Keratinocyte (primary cell): ENCODE results near the gene UTP3. TPM values are rescaled to one million over a fixed set of nuclear protein-coding genes. Genes with fewer than 3 reads are reported as not detected.

ENCODE experiments used
- DNase-seq: peaks from one replicate; pipeline ENCODE4 v3.0.0-alpha.2; 2011; ENCODE audit warnings: low read depth, missing footprints, low spot score
- FAIRE-seq: peaks from 2 replicates; lab custom pipeline; 2011; peaks lifted over from hg19 to GRCh38; lab: Jason Lieb, UNC
- H2AFZ ChIP-seq: 2 replicates; pipeline ENCODE4 v1.6.0; 2012; ENCODE audit warnings: low read length, control low read depth, inconsistent platforms; ENCODE audit not compliant: control insufficient read depth
- H3K27ac ChIP-seq: 2 replicates; pipeline ENCODE4 v1.5.1; 2011; ENCODE audit warnings: low read length; ENCODE audit not compliant: control insufficient read depth, insufficient read depth
- H3K27me3 ChIP-seq: 3 replicates; pipeline ENCODE4 v1.6.0; 2011; ENCODE audit warnings: low read length; ENCODE audit not compliant: control insufficient read depth, insufficient read depth; ENCODE audit errors: extremely low read depth
- H3K36me3 ChIP-seq, 2 experiments: 2 replicates in 1 of 2; 3 replicates in 1 of 2; pipeline ENCODE4 v1.5.1; 2011; ENCODE audit warnings: low read length in 2 of 2, mild to moderate bottlenecking in 1 of 2; ENCODE audit not compliant: control insufficient read depth in 2 of 2, insufficient read depth in 2 of 2; ENCODE audit errors: extremely low read depth in 1 of 2
- H3K4me1 ChIP-seq: 3 replicates; pipeline ENCODE4 v1.5.1; 2011; ENCODE audit warnings: low read length; ENCODE audit not compliant: control insufficient read depth, insufficient read depth; ENCODE audit errors: extremely low read depth
- H3K4me2 ChIP-seq: 3 replicates; pipeline ENCODE4 v1.6.0; 2011; ENCODE audit warnings: low read depth, low read length; ENCODE audit not compliant: control insufficient read depth, insufficient read depth; ENCODE audit errors: extremely low read depth
- H3K4me3 ChIP-seq, 3 experiments: fragments of 200-600 bp in 1 of 3; sonication (generic) in 1 of 3; 2 replicates in 2 of 3; 3 replicates in 1 of 3; pipeline ENCODE4 v1.5.1; 2011 to 2016; ENCODE audit warnings: low read length in 3 of 3, mild to moderate bottlenecking in 3 of 3, control low read depth in 2 of 3, inconsistent platforms in 1 of 3, low read depth in 1 of 3, mixed read lengths in 1 of 3, mixed run types in 1 of 3, moderate library complexity in 1 of 3; ENCODE audit not compliant: control insufficient read depth in 2 of 3, insufficient read depth in 2 of 3; ENCODE audit errors: extremely low read depth in 1 of 3
- H3K79me2 ChIP-seq: 2 replicates; pipeline ENCODE4 v1.6.0; 2012; ENCODE audit warnings: low read length; ENCODE audit not compliant: control insufficient read depth, insufficient read depth
- H3K9ac ChIP-seq: 3 replicates; pipeline ENCODE4 v1.6.0; 2011; ENCODE audit warnings: low read length; ENCODE audit not compliant: control insufficient read depth, insufficient read depth; ENCODE audit errors: extremely low read depth
- H3K9me1 ChIP-seq: 3 replicates; pipeline ENCODE4 v1.6.0; 2011; ENCODE audit warnings: low read length; ENCODE audit not compliant: control insufficient read depth, insufficient read depth; ENCODE audit errors: extremely low read depth
- H3K9me3 ChIP-seq: 2 replicates; pipeline ENCODE4 v1.5.1; 2012; ENCODE audit warnings: low read depth, low read length; ENCODE audit not compliant: control insufficient read depth
- H4K20me1 ChIP-seq: 3 replicates; pipeline ENCODE4 v1.6.0; 2011; ENCODE audit warnings: low read length; ENCODE audit not compliant: control insufficient read depth, insufficient read depth; ENCODE audit errors: extremely low read depth
- EZH2 ChIP-seq: IDR thresholded peaks from one replicate; pipeline ENCODE4 v1.6.1; 2012; ENCODE audit warnings: inconsistent platforms, mild to moderate bottlenecking, low read length, moderate library complexity
- dilution Hi-C: fragments of 300-500 bp; cut with MboI; formaldehyde crosslinking; loops from one replicate; pipeline ENCODE4 v1.7.0; 2020; ENCODE audit warnings: low sequenced_read_pairs; ENCODE audit not compliant: extremely low pct_ligation_motif_present
- polyA plus RNA-seq, 5 experiments: library from polyadenylated mRNA; depleted of rRNA in 3 of 5; stranded (reverse) in 3 of 5; stranded (forward) in 1 of 5; unstranded in 1 of 5; fragments of >200 nt; gene quantifications; 1 replicate in 1 of 5; 2 replicates in 3 of 5; 3 replicates in 1 of 5; pipeline versions ENCODE4 v1.2.1 to v1.2.3, GENCODE V29; 2011 to 2012; ENCODE audit warnings: missing spikeins in 2 of 5, low read depth in 1 of 5, low replicate concordance in 1 of 5
- TF ChIP-seq, protein P1 (sequence below), 3 experiments: IDR thresholded peaks in 1 of 3; conservative IDR thresholded peaks in 1 of 3; optimal IDR thresholded peaks in 1 of 3; 2 replicates in 2 of 3; 3 replicates in 1 of 3; pipeline versions ENCODE3 to v1.5.1; 2011; ENCODE audit warnings: low read length in 3 of 3, mild to moderate bottlenecking in 3 of 3, moderate library complexity in 2 of 3, control low read depth in 1 of 3, inconsistent platforms in 1 of 3; ENCODE audit not compliant: insufficient read depth in 2 of 3; ENCODE audit errors: extremely low read depth in 1 of 3

The UTP3 gene
- polyA plus RNA-seq, 1 donor (not counting 4 experiments of a cell fraction or from before 2014, with no cell fraction given): 27.7 TPM

DNA sequence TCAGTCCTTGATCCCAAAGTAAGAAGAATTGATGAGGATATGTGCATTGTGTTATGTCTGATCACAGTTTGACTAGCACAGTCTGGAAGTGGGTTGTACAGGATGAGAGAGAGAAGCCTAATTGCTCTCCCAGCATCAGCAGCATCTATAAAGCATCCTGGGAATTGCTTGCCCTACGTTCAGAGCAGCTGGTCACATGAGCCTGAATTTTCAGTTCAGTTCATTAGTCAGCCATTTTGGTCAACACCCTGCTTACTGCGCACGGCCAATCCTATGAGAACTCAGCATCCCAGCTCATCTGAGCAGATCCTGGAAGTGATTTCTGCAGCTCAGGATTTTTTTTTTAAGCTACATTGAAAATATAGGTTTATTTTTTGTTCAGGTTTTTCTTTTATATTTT, 33.4 kb downstream of the UTP3 start, which contains the start of gene RUFY3:
Gene RUFY3 (plus strand): TSS at position 218 of the 400 bp plus-strand sequence. CDS start 610 bp downstream, outside the sequence.
- Histone ChIP-seq H3K9ac (no peak within 1 kb of the TSS), H2AFZ (no peak within 1 kb of the TSS)
- no peak for FAIRE-seq

DNA sequence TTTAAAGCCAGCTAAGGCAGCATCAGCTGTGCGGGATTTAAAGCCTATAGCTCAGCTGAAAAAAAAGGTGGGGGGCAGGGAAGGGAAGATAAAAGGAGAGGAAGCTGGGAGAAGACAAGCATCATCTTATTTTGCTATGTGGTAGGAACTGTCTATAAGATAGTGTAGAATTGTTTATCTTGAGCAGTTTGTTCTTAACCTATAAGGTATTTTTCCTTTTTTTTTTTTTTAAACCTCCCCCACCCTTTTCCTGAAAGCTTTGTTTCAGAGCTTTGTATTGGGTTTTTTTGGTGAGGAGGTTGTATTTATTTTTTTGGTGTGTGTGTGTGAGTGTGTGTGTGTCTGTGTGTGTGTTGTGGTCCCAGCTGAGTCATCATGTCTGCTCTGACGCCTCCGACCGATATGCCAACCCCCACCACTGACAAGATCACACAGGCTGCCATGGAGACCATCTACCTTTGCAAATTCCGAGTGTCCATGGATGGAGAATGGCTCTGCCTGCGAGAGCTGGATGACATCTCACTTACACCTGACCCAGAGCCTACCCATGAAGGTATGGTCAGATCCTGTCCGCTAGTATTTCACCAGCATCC, 34.0 kb downstream of the UTP3 start:
- no peak overlapping the region for H3K4me2 ChIP-seq
- TF ChIP-seq, protein P1, sequence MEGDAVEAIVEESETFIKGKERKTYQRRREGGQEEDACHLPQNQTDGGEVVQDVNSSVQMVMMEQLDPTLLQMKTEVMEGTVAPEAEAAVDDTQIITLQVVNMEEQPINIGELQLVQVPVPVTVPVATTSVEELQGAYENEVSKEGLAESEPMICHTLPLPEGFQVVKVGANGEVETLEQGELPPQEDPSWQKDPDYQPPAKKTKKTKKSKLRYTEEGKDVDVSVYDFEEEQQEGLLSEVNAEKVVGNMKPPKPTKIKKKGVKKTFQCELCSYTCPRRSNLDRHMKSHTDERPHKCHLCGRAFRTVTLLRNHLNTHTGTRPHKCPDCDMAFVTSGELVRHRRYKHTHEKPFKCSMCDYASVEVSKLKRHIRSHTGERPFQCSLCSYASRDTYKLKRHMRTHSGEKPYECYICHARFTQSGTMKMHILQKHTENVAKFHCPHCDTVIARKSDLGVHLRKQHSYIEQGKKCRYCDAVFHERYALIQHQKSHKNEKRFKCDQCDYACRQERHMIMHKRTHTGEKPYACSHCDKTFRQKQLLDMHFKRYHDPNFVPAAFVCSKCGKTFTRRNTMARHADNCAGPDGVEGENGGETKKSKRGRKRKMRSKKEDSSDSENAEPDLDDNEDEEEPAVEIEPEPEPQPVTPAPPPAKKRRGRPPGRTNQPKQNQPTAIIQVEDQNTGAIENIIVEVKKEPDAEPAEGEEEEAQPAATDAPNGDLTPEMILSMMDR (optimal IDR thresholded peaks at IDR 0.05 in 1 of 3, IDR thresholded peaks at IDR 0.05 in 1 of 3, conservative IDR thresholded peaks at IDR 0.05 in 1 of 3; ENCODE audit: extremely low read depth in 1 of 3, insufficient read depth in 2 of 3, low read length in 3 of 3): no peak
- no peak for TF ChIP-seq EZH2
- H3K9ac ChIP-seq: no peak overlapping the region
- DNase-seq: no peak
- H3K79me2 ChIP-seq: peaks cover 6% of the 10 kb centered on the region
- dilution Hi-C loops: no loop called here
- H2AFZ ChIP-seq: no peak overlapping the region
- no peaks in the 10 kb centered on the region for H3K9me1 ChIP-seq
- FAIRE-seq: no peak
- no peaks in the 10 kb centered on the region for H3K9me3 ChIP-seq
- H3K27ac ChIP-seq: no peak overlapping the region
- H3K4me3 ChIP-seq: no peak overlapping the region
- no peaks in the 10 kb centered on the region for H4K20me1 ChIP-seq
- H3K27me3 ChIP-seq: no peaks in the 10 kb centered on the region
- peaks cover 11% of the 10 kb centered on the region for H3K4me1 ChIP-seq
- peaks cover 0 to 3% of the 10 kb centered on the region in 2 experiments for H3K36me3 ChIP-seq

More for the DNA sequence above, 33.4 kb downstream of the UTP3 start, which contains the start of gene RUFY3:
- peaks cover 11% of the 10 kb centered on the region for H3K4me1 ChIP-seq
- no peak within 1 kb of the TSS for H3K27ac ChIP-seq
- no peak within 1 kb of the TSS for H3K4me3 ChIP-seq
- H3K9me3 ChIP-seq: no peaks in the 10 kb centered on the region
- H3K4me2 ChIP-seq: no peak within 1 kb of the TSS
- TF ChIP-seq EZH2: no peak
- TF ChIP-seq, protein P1 (optimal IDR thresholded peaks at IDR 0.05 in 1 of 3, IDR thresholded peaks at IDR 0.05 in 1 of 3, conservative IDR thresholded peaks at IDR 0.05 in 1 of 3; ENCODE audit: extremely low read depth in 1 of 3, insufficient read depth in 2 of 3, low read length in 3 of 3): no peak
- DNase-seq: no peak
- no peaks in the 10 kb centered on the region for H3K9me1 ChIP-seq
- H3K79me2 ChIP-seq: peaks cover 6% of the 10 kb centered on the region
- H3K27me3 ChIP-seq: no peaks in the 10 kb centered on the region
- H4K20me1 ChIP-seq: no peaks in the 10 kb centered on the region
- dilution Hi-C loops: no loop called here
- H3K36me3 ChIP-seq: peaks cover 0 to 3% of the 10 kb centered on the region in 2 experiments
